Measurements from ENCODE around the gene PRIM2. TPM values are rescaled to one million over a fixed set of nuclear protein-coding genes. Genes with fewer than 3 reads are reported as not detected.
"Not testable (repeated sequence)": the region's sequence is repeated elsewhere in the genome, so short reads cannot be mapped to it uniquely, and the experiment has no call there.

Gene PRIM2
- total RNA-seq, 2 experiments from 2014 or later, result 29.3 to 32.9 TPM

DNA sequence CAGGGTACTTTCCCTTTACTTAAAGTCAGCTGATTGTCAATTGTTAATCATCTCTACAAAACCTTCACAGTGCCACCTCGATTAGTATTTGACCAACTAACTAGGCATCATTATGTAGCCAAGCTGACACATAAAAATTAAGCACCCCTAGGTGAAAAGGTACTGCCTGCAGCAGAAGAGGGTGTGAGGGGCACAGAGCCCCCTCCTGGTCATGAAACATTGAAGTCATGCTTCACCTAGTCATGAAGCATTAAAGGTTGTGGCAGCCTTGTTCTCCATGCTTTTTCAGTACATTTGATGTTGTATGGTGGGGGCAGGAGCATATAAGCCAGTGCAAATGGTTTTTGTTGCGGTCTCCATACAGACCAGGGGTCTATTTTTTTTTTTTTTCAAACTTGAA is 142.4 kb downstream of the PRIM2 start:
- DNase-seq; H3K4me3 Mint-ChIP-seq; H3K4me1 Mint-ChIP-seq; H3K27ac Mint-ChIP-seq; ATAC-seq (ENCODE audit: low read depth); H3K27me3 Mint-ChIP-seq; H3K9me3 Mint-ChIP-seq: not testable (repeated sequence)
- POLR2A ChIA-PET, result interaction anchor here (0.7 kb wide), 1 partner anchor 133 kb away, joined by 3 read pairs; no protein-coding TSS in a partner anchor
- peaks cover 24% of the 10 kb centered on the region for H3K36me3 Mint-ChIP-seq

DNA sequence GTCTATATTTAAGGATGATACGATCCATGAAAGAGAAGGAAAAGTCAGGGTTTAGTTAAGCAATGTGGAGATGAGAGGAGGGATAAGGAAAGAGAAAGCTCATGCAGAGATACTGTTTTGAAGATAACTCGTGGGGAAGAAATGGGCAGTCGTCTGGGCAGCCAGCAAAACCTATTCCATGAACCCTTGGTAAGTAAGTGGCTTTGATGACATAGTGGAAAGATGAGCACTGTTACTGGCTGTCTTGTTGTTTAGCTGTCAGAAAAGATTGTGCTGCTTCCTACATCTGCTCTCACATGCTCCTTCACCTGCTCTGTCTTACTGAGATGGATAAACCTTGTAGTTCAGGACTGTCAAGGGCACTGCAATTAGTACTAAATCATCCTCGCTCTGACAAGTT is 143.6 kb downstream of the PRIM2 start:
- H3K4me1 Mint-ChIP-seq; H3K9me3 Mint-ChIP-seq; H3K4me3 Mint-ChIP-seq; H3K27ac Mint-ChIP-seq; H3K27me3 Mint-ChIP-seq; POLR2A ChIA-PET; DNase-seq; ATAC-seq (ENCODE audit: low read depth): not testable (repeated sequence)
- peaks cover 24% of the 10 kb centered on the region for H3K36me3 Mint-ChIP-seq

DNA sequence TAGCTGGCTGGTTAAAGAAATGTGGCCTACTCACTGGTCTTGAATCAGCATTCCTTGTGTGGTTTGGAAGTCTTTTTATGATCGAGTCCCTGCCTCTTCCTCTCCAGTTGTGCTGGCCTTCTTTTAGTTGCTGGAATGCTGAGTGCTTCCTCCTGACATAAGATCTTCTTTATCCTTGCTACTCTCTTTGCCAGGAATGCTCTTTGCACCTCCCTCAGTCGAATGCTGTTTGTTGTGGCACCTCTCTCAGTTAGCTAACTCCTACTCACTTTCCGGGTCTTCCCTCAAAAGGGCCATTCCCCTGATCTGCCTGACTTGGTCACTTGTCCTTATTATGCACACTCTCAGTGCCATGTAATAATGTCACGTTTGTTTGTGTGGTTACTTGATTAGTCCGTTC is 146.4 kb downstream of the PRIM2 start:
- peaks cover 19% of the 10 kb centered on the region for H3K36me3 Mint-ChIP-seq
- H3K27ac Mint-ChIP-seq; ATAC-seq (ENCODE audit: low read depth); H3K4me3 Mint-ChIP-seq; H3K27me3 Mint-ChIP-seq; H3K9me3 Mint-ChIP-seq; H3K4me1 Mint-ChIP-seq; DNase-seq; POLR2A ChIA-PET: not testable (repeated sequence)

DNA sequence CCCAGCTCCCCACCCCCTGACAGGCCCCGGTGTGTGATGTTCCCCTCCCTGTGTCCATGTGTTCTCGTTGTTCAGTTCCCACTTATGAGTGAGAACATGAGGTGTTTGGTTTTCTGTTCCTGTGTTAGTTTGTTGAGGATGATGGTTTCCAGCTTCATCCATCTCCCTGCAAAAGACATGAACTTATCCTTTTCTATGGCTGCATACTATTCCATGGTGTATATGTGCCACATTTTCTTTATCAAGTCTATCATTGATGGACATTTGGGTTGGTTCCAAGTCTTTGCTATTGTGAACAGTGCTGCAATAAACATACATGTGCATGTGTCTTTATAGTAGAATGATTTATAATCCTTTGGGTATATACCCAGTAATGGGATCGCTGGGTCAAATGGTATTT is 148.5 kb downstream of the PRIM2 start:
- H3K27me3 Mint-ChIP-seq; H3K27ac Mint-ChIP-seq; ATAC-seq (ENCODE audit: low read depth); H3K4me3 Mint-ChIP-seq; DNase-seq; H3K4me1 Mint-ChIP-seq; H3K9me3 Mint-ChIP-seq; POLR2A ChIA-PET: not testable (repeated sequence)
- peaks cover 19% of the 10 kb centered on the region for H3K36me3 Mint-ChIP-seq

DNA sequence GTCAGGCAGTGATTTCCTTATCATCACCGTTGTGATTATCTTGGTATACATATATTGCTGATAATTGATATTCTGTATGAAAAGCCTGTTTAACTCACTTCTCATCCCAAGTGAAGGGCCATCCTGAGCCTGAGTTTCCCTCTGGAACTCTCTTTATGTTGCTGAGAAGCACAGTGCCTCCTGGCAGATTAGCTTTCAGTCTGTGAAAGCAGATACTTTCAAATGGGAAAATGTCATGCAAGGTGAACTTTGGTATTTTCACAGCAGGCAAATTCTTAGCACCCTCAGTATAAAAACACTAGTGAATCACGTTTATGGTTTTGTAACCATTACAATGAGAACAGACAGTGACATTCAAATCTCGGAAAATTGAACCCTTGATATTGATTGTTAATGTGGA is 151.6 kb downstream of the PRIM2 start:
- DNase-seq (no peak), ATAC-seq (ENCODE audit: low read depth) (no peak)
- Mint-ChIP-seq H3K4me1 (no peaks in the 10 kb centered on the region), H3K9me3 (peaks cover 3% of the 10 kb centered on the region), H3K27me3 (no peaks in the 10 kb centered on the region), H3K36me3 (peaks cover 12% of the 10 kb centered on the region), H3K27ac (no peak overlapping the region), H3K4me3 (no peak overlapping the region)
- POLR2A ChIA-PET, result no interaction called here

DNA sequence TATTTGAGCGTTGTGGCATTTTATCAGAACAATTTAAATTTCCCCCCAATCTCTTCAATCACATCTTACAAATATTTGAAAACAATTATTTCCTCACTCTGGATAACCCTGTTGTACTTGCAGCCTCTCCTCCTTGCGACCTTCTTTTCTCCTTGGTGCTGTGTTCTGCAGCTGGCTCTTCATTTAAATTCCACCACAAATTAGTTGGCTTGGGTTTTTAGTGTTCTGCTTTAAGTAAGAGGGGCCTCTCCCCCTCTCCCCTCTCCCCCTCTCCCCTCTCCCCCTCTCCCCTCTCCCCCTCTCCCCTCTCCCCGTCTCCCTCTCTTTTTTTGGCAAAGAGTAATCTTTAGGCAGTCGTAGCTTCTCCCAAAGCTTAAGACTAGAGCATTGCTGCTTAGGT is 152.7 kb downstream of the PRIM2 start:
- H3K4me3 Mint-ChIP-seq; H3K9me3 Mint-ChIP-seq; ATAC-seq (ENCODE audit: low read depth); POLR2A ChIA-PET; H3K36me3 Mint-ChIP-seq; H3K27me3 Mint-ChIP-seq; H3K4me1 Mint-ChIP-seq; H3K27ac Mint-ChIP-seq; DNase-seq: not testable (repeated sequence)

DNA sequence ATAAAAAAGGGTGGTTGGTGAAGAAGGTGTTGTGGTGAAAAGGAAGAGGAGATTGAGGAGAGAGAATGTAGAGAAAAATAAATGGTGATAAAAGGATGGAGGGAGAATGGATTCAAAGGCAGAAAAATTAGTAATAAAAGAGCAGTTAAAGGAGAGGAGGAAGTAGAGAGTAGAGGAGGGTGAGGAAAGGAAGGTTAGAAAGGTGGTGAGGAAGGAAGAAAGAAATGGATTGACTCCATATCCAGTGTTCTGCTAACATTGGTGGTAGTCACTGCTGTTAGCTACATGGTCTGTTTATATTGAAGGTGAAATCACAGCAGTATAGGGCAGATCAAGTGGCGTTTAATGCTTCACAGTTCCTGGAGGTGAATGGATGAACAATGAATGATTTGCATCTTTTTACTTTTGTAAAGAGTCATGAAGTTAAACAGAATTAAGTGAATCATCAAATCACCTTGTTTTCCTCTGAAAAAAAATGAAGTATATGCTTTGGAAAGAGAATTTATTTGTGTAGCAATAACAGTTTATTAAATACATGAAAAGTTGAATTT is 154.0 kb downstream of the PRIM2 start:
- H3K9me3 Mint-ChIP-seq; POLR2A ChIA-PET; H3K27ac Mint-ChIP-seq; H3K4me3 Mint-ChIP-seq; ATAC-seq (ENCODE audit: low read depth); H3K4me1 Mint-ChIP-seq; H3K36me3 Mint-ChIP-seq; DNase-seq; H3K27me3 Mint-ChIP-seq: not testable (repeated sequence)

DNA sequence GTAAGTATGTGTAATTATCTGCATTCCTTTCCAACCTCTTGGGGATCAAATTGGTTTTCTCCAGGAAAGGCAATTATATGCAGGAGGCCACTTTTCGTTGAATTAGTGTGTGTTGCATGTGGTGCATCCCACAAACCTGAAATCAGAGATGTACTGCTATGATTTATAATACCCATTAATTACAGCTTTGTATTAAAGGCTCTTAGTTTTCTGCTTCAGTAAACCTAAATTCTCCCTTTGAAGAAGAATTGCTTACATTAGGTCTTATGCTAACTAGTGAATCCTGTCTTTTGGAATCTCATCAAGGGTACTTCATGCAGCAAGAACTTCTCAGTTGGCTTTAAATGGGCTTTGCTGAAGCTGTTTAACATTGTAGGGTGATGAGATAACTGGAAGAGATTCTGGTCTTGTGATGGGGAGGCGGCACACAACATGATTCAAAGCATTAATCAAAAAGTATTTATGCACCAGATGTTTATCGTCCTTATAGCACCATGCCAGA is 155.5 kb downstream of the PRIM2 start:
- DNase-seq; POLR2A ChIA-PET; H3K27ac Mint-ChIP-seq; H3K4me1 Mint-ChIP-seq; H3K27me3 Mint-ChIP-seq; H3K9me3 Mint-ChIP-seq; H3K36me3 Mint-ChIP-seq; H3K4me3 Mint-ChIP-seq; ATAC-seq (ENCODE audit: low read depth): not testable (repeated sequence)

DNA sequence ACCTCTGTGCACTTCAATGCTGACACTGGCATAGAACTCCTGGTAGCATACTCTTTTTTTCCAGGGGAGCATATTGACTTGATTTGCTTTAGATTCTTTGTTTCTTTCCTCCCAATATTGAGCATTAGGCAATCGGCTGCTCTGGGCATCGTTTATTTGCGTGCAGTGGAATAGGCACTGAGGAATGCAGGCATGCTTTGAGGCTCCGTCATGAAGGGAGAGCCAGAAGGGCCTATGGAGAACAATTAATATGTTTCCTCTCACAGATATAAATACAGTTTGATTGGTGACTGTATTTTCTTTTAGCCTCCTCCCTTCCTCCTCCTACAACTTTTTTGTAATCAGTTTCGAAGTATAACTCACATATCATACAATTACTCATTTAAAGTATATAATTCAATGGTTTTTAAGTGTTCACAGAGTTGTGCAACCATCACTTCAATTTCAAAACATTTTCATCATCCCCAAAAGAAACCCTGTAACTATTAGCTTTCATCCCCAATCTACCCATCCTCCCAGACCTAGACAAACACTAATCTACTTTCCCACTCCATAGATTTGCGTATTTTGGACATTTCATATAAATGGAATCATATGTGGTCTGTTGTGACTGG is 157.5 kb downstream of the PRIM2 start:
- H3K36me3 Mint-ChIP-seq; ATAC-seq (ENCODE audit: low read depth); H3K27ac Mint-ChIP-seq; H3K4me1 Mint-ChIP-seq; H3K4me3 Mint-ChIP-seq; H3K9me3 Mint-ChIP-seq; DNase-seq; POLR2A ChIA-PET; H3K27me3 Mint-ChIP-seq: not testable (repeated sequence)

DNA sequence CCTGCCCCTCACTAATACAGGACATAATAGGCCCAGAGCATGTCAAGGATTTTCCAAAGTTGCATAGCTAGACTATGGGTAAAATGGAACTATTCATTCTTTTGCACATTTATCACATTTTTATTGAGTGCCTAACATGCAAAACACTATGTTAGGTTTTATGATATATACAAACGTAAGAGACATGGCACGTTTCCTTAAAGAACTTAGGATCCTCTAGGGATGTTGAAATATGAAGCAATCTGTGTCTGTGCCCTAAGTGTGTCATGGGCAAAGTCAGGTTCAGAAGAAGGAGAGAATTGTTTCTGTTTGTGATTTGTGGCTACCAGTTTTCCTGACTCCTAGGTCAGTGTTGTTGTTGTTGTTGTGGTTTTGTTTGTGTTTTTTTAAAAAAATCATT is 158.2 kb downstream of the PRIM2 start:
- H3K27me3 Mint-ChIP-seq; H3K4me1 Mint-ChIP-seq; ATAC-seq (ENCODE audit: low read depth); H3K36me3 Mint-ChIP-seq; H3K27ac Mint-ChIP-seq; H3K9me3 Mint-ChIP-seq; H3K4me3 Mint-ChIP-seq; DNase-seq; POLR2A ChIA-PET: not testable (repeated sequence)

DNA sequence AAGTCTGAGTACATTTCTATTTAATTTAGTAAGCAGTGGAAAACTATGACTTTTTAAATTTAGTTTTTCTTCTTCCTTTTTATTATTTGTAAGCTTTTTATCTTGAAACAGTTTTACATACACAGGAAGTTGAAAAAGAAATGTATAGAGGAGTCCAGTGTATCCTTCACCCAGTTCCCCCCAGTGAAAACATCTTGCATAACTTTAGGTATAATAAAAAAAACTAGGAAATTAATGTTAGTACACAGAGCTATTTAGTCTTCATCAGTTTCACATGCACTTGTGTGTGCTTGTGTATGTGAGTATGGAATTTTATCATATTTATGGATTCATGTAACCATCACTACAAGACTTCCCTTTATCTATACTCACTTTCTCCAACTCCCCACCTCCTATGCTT is 162.8 kb downstream of the PRIM2 start:
- POLR2A ChIA-PET; H3K27me3 Mint-ChIP-seq; H3K9me3 Mint-ChIP-seq; DNase-seq; H3K4me3 Mint-ChIP-seq; ATAC-seq (ENCODE audit: low read depth); H3K27ac Mint-ChIP-seq; H3K4me1 Mint-ChIP-seq; H3K36me3 Mint-ChIP-seq: not testable (repeated sequence)

DNA sequence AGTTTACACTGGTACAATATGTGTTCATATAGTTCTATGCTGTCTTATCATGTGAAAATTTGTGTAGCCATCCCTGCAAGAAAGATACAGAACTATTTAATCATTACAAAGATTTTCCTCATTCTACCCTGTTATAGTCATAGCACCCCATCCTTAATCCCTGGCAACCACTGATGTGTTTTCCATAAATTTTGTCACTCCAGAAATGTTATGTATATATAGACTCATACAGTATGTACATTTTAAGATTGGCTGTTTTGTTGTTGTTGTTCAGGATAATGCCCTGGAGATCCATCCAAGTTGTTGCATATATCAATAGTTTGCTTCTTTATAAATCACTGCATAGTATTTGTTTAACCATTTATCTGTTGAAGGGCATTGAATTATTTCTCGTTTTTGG is 163.7 kb downstream of the PRIM2 start:
- POLR2A ChIA-PET, result not testable (repeated sequence)

DNA sequence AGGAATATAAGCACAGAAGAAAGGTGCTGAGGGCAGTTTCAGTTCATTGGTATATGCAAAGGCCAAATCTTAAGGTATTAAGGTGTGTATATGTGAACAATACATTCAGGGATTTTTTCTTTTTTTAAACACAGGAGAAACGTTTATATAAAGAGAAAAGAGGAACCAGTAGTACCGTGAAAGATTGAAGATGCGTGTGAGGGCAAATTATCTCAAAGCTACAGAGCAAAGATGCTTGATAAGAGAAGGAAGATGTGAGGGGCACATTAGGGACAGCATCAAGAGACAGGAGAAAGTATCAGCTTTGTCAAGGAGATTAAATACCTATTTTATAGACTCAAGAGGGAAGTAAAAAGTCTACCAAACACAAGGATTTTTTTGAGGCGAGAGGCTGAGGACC is 165.0 kb downstream of the PRIM2 start:
- H3K27me3 Mint-ChIP-seq; POLR2A ChIA-PET; H3K27ac Mint-ChIP-seq; ATAC-seq (ENCODE audit: low read depth); DNase-seq; H3K4me1 Mint-ChIP-seq; H3K4me3 Mint-ChIP-seq; H3K9me3 Mint-ChIP-seq: not testable (repeated sequence)
- peaks cover 15% of the 10 kb centered on the region for H3K36me3 Mint-ChIP-seq

More for the DNA sequence above, 163.7 kb downstream of the PRIM2 start:
- not testable (repeated sequence) for H3K27me3 Mint-ChIP-seq; ATAC-seq (ENCODE audit: low read depth); DNase-seq; H3K4me3 Mint-ChIP-seq; H3K4me1 Mint-ChIP-seq; H3K27ac Mint-ChIP-seq; H3K9me3 Mint-ChIP-seq
- H3K36me3 Mint-ChIP-seq, result peaks cover 14% of the 10 kb centered on the region

DNA sequence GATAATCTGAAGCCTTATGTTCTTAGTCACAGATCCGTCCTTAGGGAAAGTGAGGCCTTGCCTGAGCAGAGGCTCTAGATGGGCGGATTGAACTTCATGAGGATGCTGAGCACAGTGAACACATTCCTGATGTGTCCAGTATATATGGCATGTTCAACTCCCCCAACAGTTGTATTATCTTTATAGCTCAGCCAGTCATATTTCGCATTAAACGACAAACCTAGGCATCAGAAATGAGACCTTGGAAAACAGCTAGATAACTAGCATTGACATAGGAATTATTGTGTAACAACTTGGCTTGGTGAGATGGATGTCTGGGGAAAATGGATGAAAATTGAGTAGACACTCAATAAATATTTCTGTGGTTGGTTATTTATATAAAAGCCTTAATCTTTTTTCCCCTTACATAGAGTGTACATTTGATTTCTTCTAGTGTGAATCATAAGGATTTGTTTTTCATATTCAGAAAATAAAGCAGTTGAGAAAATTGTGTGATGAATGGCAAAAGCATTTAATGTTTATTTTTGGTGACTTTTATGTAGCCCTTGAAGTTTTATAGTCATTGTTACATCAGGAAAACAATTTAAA is 169.2 kb downstream of the PRIM2 start:
- H3K36me3 Mint-ChIP-seq, result peaks cover 16% of the 10 kb centered on the region
- H3K27ac Mint-ChIP-seq; ATAC-seq (ENCODE audit: low read depth); H3K4me3 Mint-ChIP-seq; H3K9me3 Mint-ChIP-seq; H3K27me3 Mint-ChIP-seq; DNase-seq; H3K4me1 Mint-ChIP-seq; POLR2A ChIA-PET: not testable (repeated sequence)

Measured in activated naive CD8-positive, alpha-beta T cell treated with anti-CD3 and anti-CD28 coated beads, Interleukin-2, amount 10 ng/mL, durations not matched to agents 7 days and 5 days (primary cell).